ENCODE results near the gene SOCS3. TPM values are rescaled to one million over a fixed set of nuclear protein-coding genes. Genes with fewer than 3 reads are reported as not detected.

Gene SOCS3
- polyA plus RNA-seq, 2 of the 4 experiments (the other 2 are of a cell fraction): 13.5 to 14.7 TPM

DNA sequence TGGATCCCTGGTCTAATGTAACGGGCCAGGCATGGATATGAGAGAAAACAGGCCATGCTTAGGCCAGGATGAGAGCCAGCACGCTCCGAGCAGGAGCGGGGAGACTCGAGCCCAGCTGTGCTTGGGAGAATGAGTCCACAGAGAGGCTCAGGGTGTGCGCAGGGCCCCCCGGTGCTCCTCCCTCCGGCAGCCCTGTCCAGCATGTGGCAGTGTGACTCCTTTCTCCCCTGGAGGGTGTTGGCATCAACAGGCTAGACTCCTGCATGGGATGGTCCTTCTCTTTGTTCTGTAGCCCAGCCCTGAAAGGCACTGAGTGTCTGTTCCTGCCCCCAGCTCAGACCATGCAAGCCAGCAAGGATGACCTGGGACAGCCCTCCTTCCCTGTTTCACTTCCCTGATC is 42.0 kb upstream of the SOCS3 start:
- DNase-seq (ENCODE audit: low read depth in 1 of 2, low spot score in 1 of 2) (no peak), ATAC-seq (0 out of 6 replicates have a peak, but pooled peaks of 1 of the 2 experiments have one; percentile 11), FAIRE-seq (no peak)
- ChIA-PET POLR2A (interaction anchor here (0.6 kb wide), 1 partner anchor 65 kb away, joined by 5 read pairs; no protein-coding TSS in a partner anchor), CTCF (interaction anchor here (1.0 to 8.7 kb wide), 5 partner anchors 15 to 225 kb away, joined by 3 to 44 read pairs (median 4); no protein-coding TSS in a partner anchor)
- Histone ChIP-seq H3K9me3 (no peaks in the 10 kb centered on the region), H3K27ac (no peak overlapping the region), H3K4me1 (no peaks in the 10 kb centered on the region), H3K4me3 (no peak overlapping the region), H3K4me2 (no peak overlapping the region)
- WGBS (ENCODE audit: missing lambda C conversion rate): 55% methylated on average over 8 of the region's 8 CpGs
- TF ChIP-seq, protein P1, sequence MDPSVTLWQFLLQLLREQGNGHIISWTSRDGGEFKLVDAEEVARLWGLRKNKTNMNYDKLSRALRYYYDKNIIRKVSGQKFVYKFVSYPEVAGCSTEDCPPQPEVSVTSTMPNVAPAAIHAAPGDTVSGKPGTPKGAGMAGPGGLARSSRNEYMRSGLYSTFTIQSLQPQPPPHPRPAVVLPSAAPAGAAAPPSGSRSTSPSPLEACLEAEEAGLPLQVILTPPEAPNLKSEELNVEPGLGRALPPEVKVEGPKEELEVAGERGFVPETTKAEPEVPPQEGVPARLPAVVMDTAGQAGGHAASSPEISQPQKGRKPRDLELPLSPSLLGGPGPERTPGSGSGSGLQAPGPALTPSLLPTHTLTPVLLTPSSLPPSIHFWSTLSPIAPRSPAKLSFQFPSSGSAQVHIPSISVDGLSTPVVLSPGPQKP (IDR thresholded peaks at IDR 0.05; ENCODE audit: low read depth, low read length): no peak

DNA sequence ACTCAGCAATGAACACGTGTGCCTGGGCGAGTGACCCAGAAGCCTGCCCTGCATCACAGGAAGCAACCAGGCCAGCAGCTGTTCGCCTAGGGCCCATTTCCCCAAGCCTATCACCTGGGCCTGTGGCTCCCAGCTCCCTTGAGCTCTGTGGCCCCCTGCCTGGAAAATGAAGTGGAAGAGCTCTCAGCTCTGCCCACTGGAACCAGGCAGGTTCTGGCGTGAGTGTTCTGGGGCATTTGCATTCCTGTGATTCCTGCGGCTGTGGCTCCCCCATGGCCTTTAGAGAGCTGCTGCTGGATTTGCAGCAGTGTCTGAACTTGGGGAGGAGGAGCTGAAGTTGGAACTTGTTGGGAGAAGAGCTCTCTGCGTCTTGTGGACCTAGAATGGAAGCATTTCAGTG is 41.4 kb upstream of the SOCS3 start:
- Histone ChIP-seq H3K9me3 (no peaks in the 10 kb centered on the region), H3K4me2 (no peak overlapping the region), H3K4me1 (no peaks in the 10 kb centered on the region), H3K27ac (no peak overlapping the region), H3K4me3 (no peak overlapping the region)
- no peak for ATAC-seq
- WGBS (ENCODE audit: missing lambda C conversion rate): 74% methylated on average over 6 of the region's 6 CpGs
- ChIA-PET CTCF (interaction anchor here (0.7 to 8.7 kb wide), 6 partner anchors 40 to 1351 kb away, joined by 3 to 44 read pairs (median 4); no protein-coding TSS in a partner anchor), POLR2A (interaction anchor here (0.6 kb wide), 1 partner anchor 64 kb away, joined by 5 read pairs; no protein-coding TSS in a partner anchor)
- TF ChIP-seq NR3C1 (IDR thresholded peaks at IDR 0.05): no peak
- no peak for TF ChIP-seq NPAS2 (CRISPR knock-in tag; IDR thresholded peaks at IDR 0.05; ENCODE audit: borderline replicate concordance)
- TF ChIP-seq, protein P2, sequence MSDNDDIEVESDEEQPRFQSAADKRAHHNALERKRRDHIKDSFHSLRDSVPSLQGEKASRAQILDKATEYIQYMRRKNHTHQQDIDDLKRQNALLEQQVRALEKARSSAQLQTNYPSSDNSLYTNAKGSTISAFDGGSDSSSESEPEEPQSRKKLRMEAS (IDR thresholded peaks at IDR 0.05): no peak
- no peak for TF ChIP-seq MYC (IDR thresholded peaks at IDR 0.05; ENCODE audit: borderline replicate concordance, low read length)
- no peak for TF ChIP-seq ZNF302 (CRISPR knock-in tag; IDR thresholded peaks at IDR 0.05)
- no peak for TF ChIP-seq KDM1A (IDR thresholded peaks at IDR 0.05; ENCODE audit: low read depth)
- no peak for TF ChIP-seq JUNB (IDR thresholded peaks at IDR 0.05)
- TF ChIP-seq CBX8 (IDR thresholded peaks at IDR 0.05): no peak
- no peak for FAIRE-seq
- DNase-seq (ENCODE audit: low read depth in 1 of 2, low spot score in 1 of 2): no peak

DNA sequence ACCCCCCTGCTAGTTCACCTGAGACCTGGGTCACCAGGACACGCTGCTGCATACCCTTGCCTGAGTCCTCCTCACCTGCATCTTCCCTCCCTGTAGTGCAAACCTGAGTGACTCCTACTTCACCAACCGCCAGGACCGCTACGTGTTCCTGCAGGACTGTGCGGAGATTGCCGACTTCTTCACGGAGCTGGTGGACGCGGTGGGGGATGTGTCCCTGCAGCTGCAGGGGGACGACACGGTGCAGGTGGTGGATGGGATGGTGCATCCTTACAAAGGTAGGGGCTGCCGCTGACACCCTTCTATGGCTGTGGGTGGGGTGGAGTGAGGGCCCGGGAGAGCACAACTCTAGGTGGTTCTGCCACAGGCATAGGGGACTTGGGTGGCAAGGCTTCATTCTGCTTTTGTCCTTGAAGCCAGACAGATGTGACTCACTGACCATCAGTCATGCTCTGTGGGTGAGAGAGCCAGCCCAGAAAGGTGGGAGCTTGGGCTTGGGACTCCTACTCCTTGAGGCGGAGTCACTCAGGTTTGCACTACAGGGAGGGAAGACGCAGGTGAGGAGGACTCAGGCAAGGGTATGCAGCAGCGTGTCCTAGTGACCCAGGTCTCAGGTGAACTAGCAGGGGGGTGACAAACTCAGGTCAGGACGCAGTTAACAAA is 40.8 kb upstream of the SOCS3 start:
- DNase-seq (ENCODE audit: low read depth in 1 of 2, low spot score in 1 of 2) (no peak), ATAC-seq (peak in 1 of 2 experiments; percentile 25; a peak in 2 of 6 replicates), FAIRE-seq (no peak)
- CTCF ChIA-PET: interaction anchor here (0.7 to 8.7 kb wide), 6 partner anchors 35 to 1351 kb away, joined by 3 to 44 read pairs (median 4); no protein-coding TSS in a partner anchor
- WGBS (ENCODE audit: missing lambda C conversion rate): 89% methylated on average over 17 of the region's 17 CpGs
- H3K27ac ChIP-seq: no peak overlapping the region
- no peaks in the 10 kb centered on the region for H3K4me1 ChIP-seq
- POLR2A ChIA-PET: no interaction called here
- H3K4me2 ChIP-seq: no peak overlapping the region
- H3K9me3 ChIP-seq: no peaks in the 10 kb centered on the region
- H3K4me3 ChIP-seq: no peak overlapping the region
- TF ChIP-seq BHLHE40 (IDR thresholded peaks at IDR 0.05; ENCODE audit: low read depth, low read length) (no peak), ZSCAN20 (CRISPR knock-in tag; IDR thresholded peaks at IDR 0.05) (no peak), RNF2 (IDR thresholded peaks at IDR 0.05; ENCODE audit: borderline replicate concordance, low read depth) (no peak), HOXA7 (CRISPR knock-in tag; IDR thresholded peaks at IDR 0.05) (no peak), MAZ (IDR thresholded peaks at IDR 0.05; ENCODE audit: borderline replicate concordance, low read depth, low read length) (no peak), NFE2L2 (conservative IDR thresholded peaks at IDR 0.05; ENCODE audit: low read length) (no peak), FOXS1 (CRISPR knock-in tag; IDR thresholded peaks at IDR 0.05) (no peak), HOXB13 (CRISPR knock-in tag; IDR thresholded peaks at IDR 0.05; ENCODE audit: low read depth) (no peak), ESRRA (IDR thresholded peaks at IDR 0.05; ENCODE audit: borderline replicate concordance, low read length) (no peak), ZNF302 (CRISPR knock-in tag; IDR thresholded peaks at IDR 0.05) (no peak), NR3C1 (IDR thresholded peaks at IDR 0.05) (no peak), CBX8 (IDR thresholded peaks at IDR 0.05) (no peak), RARB (CRISPR knock-in tag; IDR thresholded peaks at IDR 0.05) (no peak), FOSB (CRISPR knock-in tag; IDR thresholded peaks at IDR 0.05) (no peak)
- TF ChIP-seq, protein P3, sequence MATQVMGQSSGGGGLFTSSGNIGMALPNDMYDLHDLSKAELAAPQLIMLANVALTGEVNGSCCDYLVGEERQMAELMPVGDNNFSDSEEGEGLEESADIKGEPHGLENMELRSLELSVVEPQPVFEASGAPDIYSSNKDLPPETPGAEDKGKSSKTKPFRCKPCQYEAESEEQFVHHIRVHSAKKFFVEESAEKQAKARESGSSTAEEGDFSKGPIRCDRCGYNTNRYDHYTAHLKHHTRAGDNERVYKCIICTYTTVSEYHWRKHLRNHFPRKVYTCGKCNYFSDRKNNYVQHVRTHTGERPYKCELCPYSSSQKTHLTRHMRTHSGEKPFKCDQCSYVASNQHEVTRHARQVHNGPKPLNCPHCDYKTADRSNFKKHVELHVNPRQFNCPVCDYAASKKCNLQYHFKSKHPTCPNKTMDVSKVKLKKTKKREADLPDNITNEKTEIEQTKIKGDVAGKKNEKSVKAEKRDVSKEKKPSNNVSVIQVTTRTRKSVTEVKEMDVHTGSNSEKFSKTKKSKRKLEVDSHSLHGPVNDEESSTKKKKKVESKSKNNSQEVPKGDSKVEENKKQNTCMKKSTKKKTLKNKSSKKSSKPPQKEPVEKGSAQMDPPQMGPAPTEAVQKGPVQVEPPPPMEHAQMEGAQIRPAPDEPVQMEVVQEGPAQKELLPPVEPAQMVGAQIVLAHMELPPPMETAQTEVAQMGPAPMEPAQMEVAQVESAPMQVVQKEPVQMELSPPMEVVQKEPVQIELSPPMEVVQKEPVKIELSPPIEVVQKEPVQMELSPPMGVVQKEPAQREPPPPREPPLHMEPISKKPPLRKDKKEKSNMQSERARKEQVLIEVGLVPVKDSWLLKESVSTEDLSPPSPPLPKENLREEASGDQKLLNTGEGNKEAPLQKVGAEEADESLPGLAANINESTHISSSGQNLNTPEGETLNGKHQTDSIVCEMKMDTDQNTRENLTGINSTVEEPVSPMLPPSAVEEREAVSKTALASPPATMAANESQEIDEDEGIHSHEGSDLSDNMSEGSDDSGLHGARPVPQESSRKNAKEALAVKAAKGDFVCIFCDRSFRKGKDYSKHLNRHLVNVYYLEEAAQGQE (IDR thresholded peaks at IDR 0.05): no peak
- TF ChIP-seq, protein P2 (IDR thresholded peaks at IDR 0.05): no peak
- TF ChIP-seq, protein P4, sequence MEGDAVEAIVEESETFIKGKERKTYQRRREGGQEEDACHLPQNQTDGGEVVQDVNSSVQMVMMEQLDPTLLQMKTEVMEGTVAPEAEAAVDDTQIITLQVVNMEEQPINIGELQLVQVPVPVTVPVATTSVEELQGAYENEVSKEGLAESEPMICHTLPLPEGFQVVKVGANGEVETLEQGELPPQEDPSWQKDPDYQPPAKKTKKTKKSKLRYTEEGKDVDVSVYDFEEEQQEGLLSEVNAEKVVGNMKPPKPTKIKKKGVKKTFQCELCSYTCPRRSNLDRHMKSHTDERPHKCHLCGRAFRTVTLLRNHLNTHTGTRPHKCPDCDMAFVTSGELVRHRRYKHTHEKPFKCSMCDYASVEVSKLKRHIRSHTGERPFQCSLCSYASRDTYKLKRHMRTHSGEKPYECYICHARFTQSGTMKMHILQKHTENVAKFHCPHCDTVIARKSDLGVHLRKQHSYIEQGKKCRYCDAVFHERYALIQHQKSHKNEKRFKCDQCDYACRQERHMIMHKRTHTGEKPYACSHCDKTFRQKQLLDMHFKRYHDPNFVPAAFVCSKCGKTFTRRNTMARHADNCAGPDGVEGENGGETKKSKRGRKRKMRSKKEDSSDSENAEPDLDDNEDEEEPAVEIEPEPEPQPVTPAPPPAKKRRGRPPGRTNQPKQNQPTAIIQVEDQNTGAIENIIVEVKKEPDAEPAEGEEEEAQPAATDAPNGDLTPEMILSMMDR (IDR thresholded peaks at IDR 0.05): no peak
- TF ChIP-seq, protein P5, sequence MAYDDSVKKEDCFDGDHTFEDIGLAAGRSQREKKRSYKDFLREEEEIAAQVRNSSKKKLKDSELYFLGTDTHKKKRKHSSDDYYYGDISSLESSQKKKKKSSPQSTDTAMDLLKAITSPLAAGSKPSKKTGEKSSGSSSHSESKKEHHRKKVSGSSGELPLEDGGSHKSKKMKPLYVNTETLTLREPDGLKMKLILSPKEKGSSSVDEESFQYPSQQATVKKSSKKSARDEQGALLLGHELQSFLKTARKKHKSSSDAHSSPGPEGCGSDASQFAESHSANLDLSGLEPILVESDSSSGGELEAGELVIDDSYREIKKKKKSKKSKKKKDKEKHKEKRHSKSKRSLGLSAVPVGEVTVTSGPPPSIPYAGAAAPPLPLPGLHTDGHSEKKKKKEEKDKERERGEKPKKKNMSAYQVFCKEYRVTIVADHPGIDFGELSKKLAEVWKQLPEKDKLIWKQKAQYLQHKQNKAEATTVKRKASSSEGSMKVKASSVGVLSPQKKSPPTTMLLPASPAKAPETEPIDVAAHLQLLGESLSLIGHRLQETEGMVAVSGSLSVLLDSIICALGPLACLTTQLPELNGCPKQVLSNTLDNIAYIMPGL (CRISPR knock-in tag; IDR thresholded peaks at IDR 0.05; ENCODE audit: borderline replicate concordance): no peak

All from A549 (cell line).